Nephron progenitor cell (in vitro differentiated cells): ENCODE measurements around the gene SLC16A5.
"Not testable (repeated sequence)": the region's sequence is repeated elsewhere in the genome, so short reads cannot be mapped to it uniquely, and the experiment has no call there.

ENCODE experiments used
- DNase-seq: peaks from one replicate; pipeline ENCODE4 v3.0.0; 2021
- H3K27ac Mint-ChIP-seq: 2 replicates; pipeline ENCODE4 v1.8.0; 2021; ENCODE audit warnings: mild to moderate bottlenecking, moderate library complexity, mixed read lengths
- H3K27me3 Mint-ChIP-seq: 2 replicates; pipeline ENCODE4 v1.8.0; 2021; ENCODE audit warnings: mild to moderate bottlenecking, low read depth, mixed read lengths; ENCODE audit not compliant: poor library complexity
- H3K36me3 Mint-ChIP-seq: 2 replicates; pipeline ENCODE4 v1.8.0; 2021; ENCODE audit warnings: low read depth, mixed read lengths
- H3K4me1 Mint-ChIP-seq: 2 replicates; pipeline ENCODE4 v1.8.0; 2021; ENCODE audit warnings: mixed read lengths
- H3K4me3 Mint-ChIP-seq: 2 replicates; pipeline ENCODE4 v1.8.0; 2021; ENCODE audit warnings: mild to moderate bottlenecking, moderate library complexity, mixed read lengths
- H3K9me3 Mint-ChIP-seq: 2 replicates; pipeline ENCODE4 v1.8.0; 2021; ENCODE audit warnings: mild to moderate bottlenecking, moderate library complexity, mixed read lengths
- CTCF ChIP-seq: fragments of 200-600 bp; sonication (generic); IDR thresholded peaks from 2 replicates; pipeline ENCODE4 v1.5.0; 2021; ENCODE audit warnings: antibody characterized with exemption

SLC16A5 gene

GRCh38 chr17:75128694-75129505, 41.1 kb downstream of the SLC16A5 start:
- TF ChIP-seq CTCF: no peak
- Mint-ChIP-seq H3K27me3 (no peaks in the 10 kb centered on the region), H3K9me3 (no peaks in the 10 kb centered on the region), H3K36me3 (peaks cover 10% of the 10 kb centered on the region), H3K27ac (no peak overlapping the region), H3K4me3 (peak overlapping the region; percentile 60), H3K4me1 (peaks cover 40% of the 10 kb centered on the region)
- no peak for DNase-seq

DNA sequence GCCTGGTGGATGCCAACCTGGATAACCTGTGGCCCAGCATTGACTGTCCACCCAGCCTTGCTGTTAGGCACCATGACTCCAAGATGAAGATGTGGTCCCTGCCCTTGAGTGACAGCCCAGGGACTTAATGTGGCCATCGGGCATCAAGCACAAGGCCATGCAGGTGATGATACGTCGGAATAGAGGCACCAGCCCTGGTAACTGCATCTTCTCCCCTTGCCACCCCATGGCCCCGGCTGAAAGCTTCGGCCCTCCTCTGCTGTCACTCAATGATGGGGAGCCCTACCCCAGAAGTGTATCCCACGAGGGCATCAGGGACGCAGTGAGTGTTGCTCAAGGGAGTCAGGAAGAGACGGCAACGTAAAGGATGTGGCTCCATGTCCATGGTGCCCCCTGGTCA, 41.8 kb downstream of the SLC16A5 start:
- peaks cover 10% of the 10 kb centered on the region for H3K36me3 Mint-ChIP-seq
- peak overlapping the region; percentile 60 for H3K4me3 Mint-ChIP-seq
- peaks cover 39% of the 10 kb centered on the region for H3K4me1 Mint-ChIP-seq
- no peaks in the 10 kb centered on the region for H3K9me3 Mint-ChIP-seq
- no peak for TF ChIP-seq CTCF
- H3K27ac Mint-ChIP-seq: peak overlapping the region; percentile 75
- no peak for DNase-seq
- no peaks in the 10 kb centered on the region for H3K27me3 Mint-ChIP-seq

DNA sequence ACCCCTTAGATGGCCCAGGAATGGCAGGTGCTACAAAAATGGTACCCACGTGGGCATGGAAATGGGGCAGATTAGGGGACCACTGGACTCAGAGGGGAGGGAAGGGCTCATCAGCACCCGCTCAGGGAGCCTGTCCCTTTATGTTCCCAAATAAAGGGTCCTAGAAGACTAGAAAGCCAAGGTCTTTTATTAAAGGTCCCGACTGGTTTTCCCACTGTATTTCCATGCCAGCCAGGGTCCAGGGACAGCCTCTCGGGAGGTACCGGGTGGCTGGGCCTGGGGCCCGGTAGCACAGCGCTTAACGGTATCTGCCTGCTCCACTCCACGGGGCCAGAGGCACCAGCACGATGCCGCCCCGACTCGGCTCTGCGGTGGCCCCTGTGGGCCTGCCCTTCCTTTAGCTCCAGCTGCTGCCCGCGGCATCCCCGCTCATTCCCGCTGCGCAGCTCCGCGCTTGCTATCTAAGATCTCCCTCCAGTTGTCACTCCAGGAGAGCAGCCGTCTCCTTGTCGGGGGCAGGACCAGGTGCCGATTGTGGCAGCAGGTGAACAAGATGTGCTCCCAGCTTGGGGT, 42.4 kb downstream of the SLC16A5 start:
- Mint-ChIP-seq H3K36me3 (peaks cover 14% of the 10 kb centered on the region), H3K4me1 (peaks cover 33% of the 10 kb centered on the region), H3K9me3 (no peaks in the 10 kb centered on the region), H3K4me3 (peak overlapping the region; percentile 92), H3K27me3 (no peaks in the 10 kb centered on the region), H3K27ac (peak overlapping the region; percentile 53)
- DNase-seq: no peak
- no peak for TF ChIP-seq CTCF

DNA sequence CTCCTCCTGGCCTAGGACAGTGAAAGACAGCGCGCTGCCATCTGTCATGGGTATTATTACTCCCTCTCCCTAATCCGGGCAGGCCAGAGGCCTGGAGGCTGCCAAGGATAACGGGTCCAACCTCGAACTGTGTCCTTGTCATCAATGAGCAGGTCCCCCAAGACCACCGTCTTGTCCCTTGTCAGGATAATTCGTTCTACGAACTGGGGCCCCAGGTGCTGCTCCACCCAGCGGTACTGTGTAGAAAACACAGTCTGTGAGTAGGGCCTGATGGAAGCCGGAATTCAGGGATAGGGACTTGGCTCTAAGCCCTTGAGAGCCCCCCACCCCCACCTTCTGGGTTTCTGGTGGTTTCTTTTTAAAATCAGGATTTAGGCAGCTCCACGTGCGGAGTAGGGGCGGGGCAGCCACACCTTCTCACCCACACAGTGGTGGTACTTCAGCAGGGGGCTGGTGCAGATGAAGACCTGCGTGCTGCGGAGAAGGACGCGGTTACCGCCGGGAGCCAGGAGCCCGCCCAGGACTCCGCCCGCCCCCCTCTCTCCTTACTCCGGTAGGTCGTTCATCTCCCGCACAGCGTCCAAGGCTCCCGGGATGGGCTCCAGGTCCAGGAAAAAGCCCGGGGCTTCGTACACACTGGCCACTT, 43.0 kb downstream of the SLC16A5 start:
- TF ChIP-seq CTCF: peak; percentile 50
- Mint-ChIP-seq H3K4me3 (peak overlapping the region; percentile 92), H3K9me3 (no peaks in the 10 kb centered on the region), H3K27ac (peak overlapping the region; percentile 53), H3K36me3 (peaks cover 18% of the 10 kb centered on the region), H3K4me1 (peaks cover 30% of the 10 kb centered on the region), H3K27me3 (no peaks in the 10 kb centered on the region)
- DNase-seq: peak; percentile 67

DNA sequence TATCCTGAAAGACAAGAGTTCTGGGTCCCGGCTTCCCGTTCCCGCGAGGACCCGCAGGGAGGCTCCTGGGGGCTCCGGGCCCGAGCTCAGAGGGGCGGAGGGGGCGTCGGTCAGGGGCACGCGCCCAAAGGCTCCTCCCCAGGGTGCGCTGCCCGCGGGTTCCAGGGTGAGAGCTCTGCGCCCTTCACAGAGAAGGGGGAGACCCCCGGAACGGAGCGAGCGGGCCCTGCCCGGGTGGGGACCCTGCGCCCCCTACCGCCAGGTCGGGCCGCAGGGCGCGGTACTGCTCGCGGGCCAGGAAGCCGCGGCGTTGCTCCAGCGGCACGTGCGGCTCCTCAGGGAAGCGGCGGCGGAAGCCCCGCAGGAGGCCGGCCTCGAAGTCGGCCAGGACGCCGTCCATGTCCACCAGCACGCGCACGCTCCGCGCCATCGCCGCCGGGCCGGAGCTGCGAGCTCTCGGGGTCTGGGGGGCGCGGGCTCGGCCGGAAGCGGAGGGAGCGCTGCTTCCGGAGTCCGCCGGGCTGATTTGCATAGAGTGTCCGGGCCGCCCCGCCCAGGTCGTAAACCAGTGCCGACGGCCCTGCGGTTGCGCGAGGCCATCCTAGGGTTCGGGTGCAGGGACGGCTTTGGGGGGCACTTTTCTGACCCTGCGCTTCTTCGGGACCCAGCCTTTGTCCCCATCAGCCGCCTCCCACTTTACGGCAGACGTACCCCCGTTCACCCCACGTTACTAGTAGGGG, 43.7 kb downstream of the SLC16A5 start, which contains the start of gene NT5C:
Gene NT5C, minus strand, starts transcription at position 465 of the 740 bp plus-strand sequence. Its CDS starts 35 bp downstream, at position 430.
- peak; percentile 54 for TF ChIP-seq CTCF
- peak within 1 kb of the TSS; percentile 53 for H3K27ac Mint-ChIP-seq
- peaks cover 24% of the 10 kb centered on the region for H3K4me1 Mint-ChIP-seq
- H3K27me3 Mint-ChIP-seq: no peaks in the 10 kb centered on the region
- DNase-seq: peak; percentile 92
- H3K4me3 Mint-ChIP-seq: peak within 1 kb of the TSS; percentile 92
- H3K36me3 Mint-ChIP-seq: peaks cover 25% of the 10 kb centered on the region
- no peaks in the 10 kb centered on the region for H3K9me3 Mint-ChIP-seq

DNA sequence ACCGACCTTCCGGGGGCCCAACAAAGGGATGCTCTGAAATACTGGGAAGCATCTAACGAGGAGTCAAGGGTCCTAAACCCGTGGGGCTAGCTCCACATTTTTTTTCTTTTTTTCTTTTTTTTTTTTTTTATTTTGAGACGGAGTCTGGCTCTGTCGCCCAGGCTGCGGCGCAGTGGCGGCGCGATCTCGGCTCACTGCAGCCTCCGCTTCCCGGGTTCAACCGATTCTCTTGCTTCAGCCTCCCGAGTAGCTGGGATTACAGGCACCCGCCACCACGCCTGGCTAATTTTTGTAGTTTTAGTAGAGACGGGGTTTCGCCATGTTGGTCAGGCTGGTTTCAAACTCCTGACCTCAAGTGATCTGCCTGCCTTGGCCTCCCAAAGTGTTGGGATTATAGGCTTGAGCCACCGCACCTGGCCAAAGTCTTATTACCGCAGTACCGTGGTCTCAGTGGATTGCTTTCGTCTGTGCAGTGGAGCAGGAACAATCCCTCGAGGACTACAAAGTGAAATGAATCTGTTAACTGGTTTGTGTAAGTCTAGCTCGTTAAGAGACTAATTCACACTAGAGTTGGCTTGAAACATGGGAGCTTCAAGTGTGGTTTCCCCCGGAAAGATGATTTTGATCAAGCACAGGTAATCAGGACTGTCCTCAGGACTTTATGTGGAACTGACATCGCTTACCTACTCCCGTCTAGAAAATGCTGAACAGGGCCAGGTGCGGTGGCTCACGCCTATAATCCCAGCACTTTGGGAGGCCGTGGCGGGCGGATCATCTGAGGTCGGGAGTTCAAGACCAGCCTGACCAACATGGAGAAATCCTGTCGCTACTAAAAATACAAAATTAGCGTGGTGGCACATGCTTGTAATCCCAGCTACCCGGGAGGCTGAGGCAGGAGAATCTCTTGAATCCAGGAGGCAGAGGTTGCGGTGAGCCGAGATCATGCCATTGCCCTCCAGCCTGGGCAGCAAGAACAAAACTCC, 44.6 kb downstream of the SLC16A5 start:
- peak overlapping the region; percentile 85 for H3K4me3 Mint-ChIP-seq
- H3K9me3 Mint-ChIP-seq, H3K27me3 Mint-ChIP-seq, DNase-seq: not testable (repeated sequence)
- peaks cover 24% of the 10 kb centered on the region for H3K4me1 Mint-ChIP-seq
- peaks cover 32% of the 10 kb centered on the region for H3K36me3 Mint-ChIP-seq
- peak overlapping the region; percentile 45 for H3K27ac Mint-ChIP-seq
